DMS53 treated with DMSO at 0.1 percent for 48 hours (cell line): ENCODE results near the gene SHPK.

Source experiments
- DNase-seq: peaks from one replicate; lab custom pipeline; 2025; ENCODE audit not compliant: unreplicated experiment; lab: John Stamatoyannopoulos, UW

SHPK gene

GRCh38 chr17:3663102-3664011 lies 27.3 kb upstream of the SHPK start:
- DNase-seq, result no peak

- no peak for DNase-seq
Observed at GRCh38 chr17:3660311-3660891, 24.4 kb upstream of the SHPK start.

- DNase-seq, result no peak
Observed at GRCh38 chr17:3659541-3660111, 23.6 kb upstream of the SHPK start.

- no peak for DNase-seq
Observed at GRCh38 chr17:3658784-3659449, 22.9 kb upstream of the SHPK start.

GRCh38 chr17:3657874-3658783 lies 22.1 kb upstream of the SHPK start:
- DNase-seq, result no peak

- DNase-seq, result no peak
Observed at GRCh38 chr17:3657588-3657869, 21.5 kb upstream of the SHPK start.

- no peak for DNase-seq
Observed at GRCh38 chr17:3656755-3657587, 20.9 kb upstream of the SHPK start.

GRCh38 chr17:3656353-3656752 lies 20.3 kb upstream of the SHPK start:
- DNase-seq, result no peak

GRCh38 chr17:3655766-3656165 lies 19.7 kb upstream of the SHPK start:
- no peak for DNase-seq

- peak; percentile 20 for DNase-seq
Observed at GRCh38 chr17:3647769-3648555, 11.9 kb upstream of the SHPK start.

GRCh38 chr17:3647251-3647650 lies 11.2 kb upstream of the SHPK start:
- DNase-seq, result no peak

GRCh38 chr17:3645310-3645709 lies 9.3 kb upstream of the SHPK start:
- DNase-seq, result no peak

GRCh38 chr17:3643889-3644349 lies 7.9 kb upstream of the SHPK start:
- no peak for DNase-seq

- no peak for DNase-seq
Observed at GRCh38 chr17:3641717-3642486, 5.9 kb upstream of the SHPK start.

GRCh38 chr17:3641014-3641413 lies 5.0 kb upstream of the SHPK start:
- DNase-seq, result no peak

- no peak for DNase-seq
Observed at GRCh38 chr17:3639981-3640596, 4.0 kb upstream of the SHPK start.

- DNase-seq, result no peak
Observed at GRCh38 chr17:3636908-3637373, 891 bp upstream of the SHPK start.
